GM23248 (cell line): ENCODE data around the gene KIAA1549. TPM values are rescaled to one million over a fixed set of nuclear protein-coding genes. Genes with fewer than 3 reads are reported as not detected.

Source experiments
- DNase-seq: peaks from one replicate; pipeline ENCODE4 v3.0.0-alpha.2; 2015
- H2AFZ ChIP-seq: fragments of 200-600 bp; sonication (generic); 2 replicates; pipeline ENCODE4 v1.6.1; 2016; ENCODE audit warnings: antibody characterized with exemption
- H3F3A ChIP-seq: fragments of 200-600 bp; sonication (generic); 2 replicates; pipeline ENCODE4 v1.6.1; 2016; ENCODE audit warnings: mild to moderate bottlenecking, antibody characterized with exemption, mixed run types; ENCODE audit not compliant: insufficient read depth
- H3K27ac ChIP-seq: fragments of 200-600 bp; sonication (generic); 2 replicates; pipeline ENCODE4 v1.5.1; 2016; ENCODE audit warnings: mild to moderate bottlenecking
- H3K27me3 ChIP-seq: fragments of 200-600 bp; sonication (generic); replicated peaks from 2 replicates; pipeline ENCODE4 v1.6.1; 2016; ENCODE audit warnings: mild to moderate bottlenecking; ENCODE audit not compliant: insufficient read depth
- H3K36me3 ChIP-seq: fragments of 200-600 bp; sonication (generic); 2 replicates; pipeline ENCODE4 v1.6.1; 2016; ENCODE audit warnings: low read depth, mild to moderate bottlenecking
- H3K4me1 ChIP-seq: fragments of 200-600 bp; sonication (generic); 2 replicates; pipeline ENCODE4 v1.6.1; 2016; ENCODE audit warnings: mild to moderate bottlenecking; ENCODE audit not compliant: insufficient read depth
- H3K4me2 ChIP-seq: fragments of 200-600 bp; sonication (generic); one replicate; pipeline ENCODE4 v1.6.1; 2016; ENCODE audit warnings: mild to moderate bottlenecking; ENCODE audit not compliant: unreplicated experiment
- H3K4me3 ChIP-seq: fragments of 200-600 bp; sonication (generic); 2 replicates; pipeline ENCODE4 v1.5.1; 2016; ENCODE audit warnings: mild to moderate bottlenecking
- H3K79me2 ChIP-seq: fragments of 200-600 bp; sonication (generic); 2 replicates; pipeline ENCODE4 v1.6.1; 2016; ENCODE audit warnings: mild to moderate bottlenecking; ENCODE audit not compliant: insufficient read depth
- H3K9ac ChIP-seq: fragments of 200-600 bp; sonication (generic); 2 replicates; pipeline ENCODE4 v1.6.1; 2016; ENCODE audit warnings: mild to moderate bottlenecking
- H3K9me2 ChIP-seq: fragments of 200-600 bp; sonication (generic); 2 replicates; pipeline ENCODE4 v1.6.1; 2016; ENCODE audit warnings: mixed run types, mild to moderate bottlenecking, moderate library complexity; ENCODE audit not compliant: insufficient read depth
- H3K9me3 ChIP-seq: fragments of 200-600 bp; sonication (generic); one replicate; pipeline ENCODE4 v1.6.1; 2017; ENCODE audit warnings: low read depth
- H4K20me1 ChIP-seq: fragments of 200-600 bp; sonication (generic); 2 replicates; pipeline ENCODE4 v1.6.0; 2016; ENCODE audit not compliant: insufficient read depth
- EZH2 ChIP-seq: fragments of 200-600 bp; sonication (generic); IDR thresholded peaks from 2 replicates; pipeline ENCODE4 v1.6.1; 2018; ENCODE audit warnings: antibody characterized with exemption, mild to moderate bottlenecking; ENCODE audit not compliant: insufficient read depth, poor library complexity, severe bottlenecking
- EZH2phosphoT487 ChIP-seq: fragments of 200-600 bp; sonication (generic); IDR thresholded peaks from 2 replicates; pipeline ENCODE4 v1.6.1; 2018; ENCODE audit warnings: antibody characterized with exemption, moderate library complexity, mild to moderate bottlenecking, low read depth; ENCODE audit not compliant: insufficient read depth
- WGBS, 2 experiments: methylation state at CpG; one replicate each; pipeline ENCODE4 v1.1.6; 2015 to 2017; ENCODE audit warnings: low lambda C conversion rate in 2 of 2, low coverage in 1 of 2; ENCODE audit errors: missing lambda C conversion rate in 2 of 2; 5-methylcytosine and 5-hydroxymethylcytosine counted together
- in situ Hi-C: fragments of 300-500 bp; cut with MboI; formaldehyde crosslinking; loops from 2 replicates; pipeline ENCODE4 v1.15.0; 2020
- polyA plus RNA-seq: library from polyadenylated mRNA; unstranded; fragments of >200 nt; fragmentation: Nextera tagmentation; extraction: Ambion mirVana; gene quantifications from 2 replicates; pipeline ENCODE4 v1.2.1, GENCODE V29; 2016
- total RNA-seq: library from RNA; depleted of rRNA; stranded (reverse); fragments of >200 nt; shearing (Covaris generic); gene quantifications from 2 replicates; pipeline ENCODE4 v1.2.3, GENCODE V29; 2014

KIAA1549 gene
- total and polyA plus RNA-seq, 2 experiments from 2014 or later, result 2.1 to 3.0 TPM

DNA sequence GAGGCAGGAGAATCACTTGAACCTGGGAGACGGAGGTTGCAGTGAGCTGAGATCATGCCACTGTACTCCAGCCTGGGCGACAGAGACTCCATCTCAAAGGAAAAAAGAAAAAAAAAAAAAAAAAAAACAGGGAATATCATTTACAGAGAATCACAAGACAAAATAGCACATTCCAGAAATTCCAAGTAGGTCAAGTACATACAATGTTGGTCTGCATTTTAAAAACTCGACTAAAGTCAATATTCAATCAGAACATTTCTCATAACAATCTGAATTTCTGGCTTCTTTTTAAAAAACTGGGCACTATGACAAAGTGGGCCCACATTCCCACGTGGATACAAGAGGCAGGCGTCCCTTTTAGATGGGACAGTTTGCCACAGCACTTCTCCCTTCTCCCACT is 41.9 kb upstream of the KIAA1549 start:
- H3K4me1 ChIP-seq, result peaks cover 14% of the 10 kb centered on the region; the same call in 1 of the 2 replicates
- in situ Hi-C loops, result no loop called here
- H3K79me2 ChIP-seq, result peaks cover 24% of the 10 kb centered on the region
- no peak overlapping the region for H3K4me2 ChIP-seq
- H3K4me3 ChIP-seq, result no peak overlapping the region
- no peak overlapping the region for H3K9ac ChIP-seq
- H3K27ac ChIP-seq, result no peak overlapping the region
- H3K9me3 ChIP-seq, result no peaks in the 10 kb centered on the region
- peaks cover 34% of the 10 kb centered on the region for H3K36me3 ChIP-seq
- DNase-seq, result no peak
- H3K9me2 ChIP-seq, result no peaks in the 10 kb centered on the region
- H2AFZ ChIP-seq, result no peak overlapping the region
- peaks cover 18% of the 10 kb centered on the region; the same call in 1 of the 2 replicates for H3F3A ChIP-seq
- WGBS, 2 experiments, result 69 to 70% methylated on average over 5 of the region's 5 CpGs
- H3K27me3 ChIP-seq, result no peaks in the 10 kb centered on the region
- TF ChIP-seq EZH2 (no peak), EZH2phosphoT487 (no peak)
- H4K20me1 ChIP-seq, result no peaks in the 10 kb centered on the region; the same call in 1 of the 2 replicates

DNA sequence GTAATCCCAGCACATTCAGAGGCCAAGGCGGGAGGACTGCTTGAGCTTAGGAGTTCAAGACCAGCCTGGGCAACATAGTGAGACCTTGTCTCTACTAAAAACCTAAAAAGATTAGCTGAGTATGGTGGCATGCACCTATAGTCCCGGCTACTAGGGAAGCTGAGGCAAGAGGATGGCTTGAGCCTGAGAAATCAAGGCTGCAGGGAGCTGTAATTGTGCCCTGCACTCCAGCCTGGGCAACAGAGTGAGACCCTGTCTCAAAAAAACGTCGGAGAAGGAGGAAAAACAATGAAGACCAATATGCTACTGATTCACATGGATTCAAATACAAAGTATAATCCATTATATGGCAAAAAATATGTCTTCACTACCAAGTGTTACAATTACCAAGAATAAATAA is 41.1 kb upstream of the KIAA1549 start:
- Histone ChIP-seq H3K9me3 (no peaks in the 10 kb centered on the region), H3K4me3 (no peak overlapping the region), H4K20me1 (no peaks in the 10 kb centered on the region; the same call in 1 of the 2 replicates), H3K9ac (no peak overlapping the region), H3K27me3 (no peaks in the 10 kb centered on the region), H3K27ac (no peak overlapping the region), H3K79me2 (peaks cover 24% of the 10 kb centered on the region), H3K9me2 (no peaks in the 10 kb centered on the region), H3K36me3 (peaks cover 34% of the 10 kb centered on the region), H2AFZ (no peak overlapping the region), H3K4me1 (peaks cover 19% of the 10 kb centered on the region), H3K4me2 (no peak overlapping the region), H3F3A (peaks cover 24% of the 10 kb centered on the region)
- 73% methylated on average over 4 of the region's 4 CpGs for WGBS, 2 experiments
- TF ChIP-seq EZH2, result no peak
- TF ChIP-seq EZH2phosphoT487, result no peak
- no peak for DNase-seq
- in situ Hi-C loops, result no loop called here

DNA sequence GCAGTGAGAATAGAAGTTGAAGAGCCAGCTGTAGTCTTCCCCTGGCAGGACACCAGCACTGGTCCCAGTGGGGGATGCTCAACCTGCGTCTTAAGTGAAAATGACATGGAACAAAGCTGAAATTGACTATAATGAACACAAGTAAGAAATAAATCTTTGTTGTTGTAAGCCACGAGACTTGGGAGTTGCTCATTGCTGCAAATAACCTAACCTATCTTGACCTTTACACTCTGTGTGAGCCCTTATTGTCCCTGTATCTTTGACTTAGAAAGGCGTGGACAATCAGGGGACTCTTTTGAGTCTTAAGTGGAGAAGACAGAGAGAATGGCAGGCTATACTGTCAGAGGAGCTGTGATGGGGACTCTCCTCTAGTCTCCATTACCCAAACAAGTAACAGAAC is 37.7 kb upstream of the KIAA1549 start:
- no peak overlapping the region for H3K9ac ChIP-seq
- no peaks in the 10 kb centered on the region for H3K9me3 ChIP-seq
- in situ Hi-C loops, result loop anchor here (10.0 kb wide), 1 partner anchor 64 kb away; no protein-coding TSS in a partner anchor
- peaks cover 18% of the 10 kb centered on the region; the same call in 1 of the 2 replicates for H3K36me3 ChIP-seq
- H3K9me2 ChIP-seq, result no peaks in the 10 kb centered on the region
- H3K27ac ChIP-seq, result no peak overlapping the region
- peaks cover 21% of the 10 kb centered on the region for H3F3A ChIP-seq
- H3K4me2 ChIP-seq, result no peak overlapping the region
- peaks cover 24% of the 10 kb centered on the region for H3K4me1 ChIP-seq
- TF ChIP-seq EZH2phosphoT487 (no peak), EZH2 (no peak)
- no peaks in the 10 kb centered on the region for H3K27me3 ChIP-seq
- no peak overlapping the region for H2AFZ ChIP-seq
- no peaks in the 10 kb centered on the region for H3K79me2 ChIP-seq
- 96 to 100% methylated on average over 3 of the region's 3 CpGs for WGBS, 2 experiments
- H4K20me1 ChIP-seq, result no peaks in the 10 kb centered on the region; the same call in 1 of the 2 replicates
- DNase-seq, result no peak
- no peak overlapping the region for H3K4me3 ChIP-seq

DNA sequence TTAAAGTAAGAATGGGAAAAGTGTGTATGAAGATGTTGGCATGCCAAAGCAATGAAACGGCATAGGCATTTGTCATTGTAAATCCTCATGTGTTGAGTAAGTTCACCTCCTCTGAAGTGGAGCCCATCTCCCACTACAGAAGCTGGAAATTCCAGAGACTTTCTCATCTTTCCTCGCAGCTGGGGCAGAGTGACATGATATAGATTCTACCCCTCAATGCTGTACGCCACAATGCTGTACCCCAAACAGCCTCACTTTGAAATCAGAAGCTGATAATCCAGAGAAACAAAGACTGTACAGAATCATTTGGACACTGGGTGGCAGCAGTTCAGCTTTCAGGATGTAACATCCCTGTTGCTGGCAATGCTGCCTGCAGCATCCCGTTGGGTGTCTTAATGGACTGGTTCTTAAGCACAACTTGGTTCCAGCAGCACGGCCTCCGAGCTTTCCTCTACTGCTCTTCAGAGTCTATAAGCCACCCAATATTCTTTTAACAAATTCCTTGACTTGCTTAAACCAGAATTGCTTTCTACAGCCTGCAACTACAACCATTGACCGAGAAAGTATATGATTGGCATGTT is 35.8 kb upstream of the KIAA1549 start:
- Histone ChIP-seq H2AFZ (peak overlapping the region; percentile 70), H3K9ac (no peak overlapping the region), H3K27ac (peak overlapping the region; percentile 14), H3K27me3 (no peaks in the 10 kb centered on the region), H3K36me3 (peaks cover 14% of the 10 kb centered on the region; the same call in 1 of the 2 replicates), H4K20me1 (no peaks in the 10 kb centered on the region), H3F3A (peaks cover 10% of the 10 kb centered on the region), H3K4me2 (peak overlapping the region; percentile 63), H3K4me3 (peak overlapping the region; percentile 23; the same call in 1 of the 2 replicates), H3K9me2 (no peaks in the 10 kb centered on the region), H3K4me1 (peaks cover 14% of the 10 kb centered on the region), H3K9me3 (no peaks in the 10 kb centered on the region), H3K79me2 (no peaks in the 10 kb centered on the region)
- peak; percentile 80 for DNase-seq
- in situ Hi-C loops, result loop anchor here (10.0 kb wide), 1 partner anchor 62 kb away; no protein-coding TSS in a partner anchor
- no peak for TF ChIP-seq EZH2phosphoT487
- TF ChIP-seq EZH2, result no peak
- WGBS, 2 experiments, result 14 to 16% methylated on average over 7 of the region's 7 CpGs
